ENCODE results near the gene KRT2.

The KRT2 gene

GRCh38 chr12:52600941-52601481 lies 51.0 kb downstream of the KRT2 start, which contains the start of gene KRT72:
TSS of gene KRT72 (minus strand) at chr12:52601463. CDS start at chr12:52601452, 11 bp downstream.
- no peak for DNase-seq (ENCODE audit: low spot score)
- FAIRE-seq = no peak

- FAIRE-seq (no peak), DNase-seq (ENCODE audit: low spot score) (no peak)
These were observed 51.5 kb downstream of the KRT2 start for GRCh38 chr12:52600475-52600874.

GRCh38 chr12:52600071-52600470 lies 51.9 kb downstream of the KRT2 start:
- FAIRE-seq (no peak), DNase-seq (ENCODE audit: low spot score) (no peak)

GRCh38 chr12:52598966-52599365 lies 53.0 kb downstream of the KRT2 start:
- no peak for DNase-seq (ENCODE audit: low spot score)
- FAIRE-seq = no peak
